ENCODE data around the gene ROR1.

GRCh38 chr1:63831409-63831808 is 57.6 kb downstream of the ROR1 start:
- TF ChIP-seq POLR2A (IDR thresholded peaks at IDR 0.05; ENCODE audit: low read length) = no peak
- no peak for TF ChIP-seq GATA1 (IDR thresholded peaks at IDR 0.05; ENCODE audit: low read depth, low read length)
